GM18505 (cell line): ENCODE measurements around the gene EDN2.

Experiments used
- ATAC-seq: cut with Tn5 transposase; IDR thresholded peaks from one replicate; pipeline ENCODE4 v1.9.1; 2021; ENCODE audit not compliant: unreplicated experiment
- POLR2A ChIP-seq: IDR thresholded peaks from 4 replicates; pipeline ENCODE4 v1.6.1; 2011; ENCODE audit warnings: borderline replicate concordance; ENCODE audit not compliant: insufficient read depth, insufficient read length; ENCODE audit errors: extremely low read depth

EDN2 gene

GRCh38 chr1:41448821-41449220 lies 35.7 kb downstream of the EDN2 start:
- no peak for TF ChIP-seq POLR2A
- no peak for ATAC-seq

DNA sequence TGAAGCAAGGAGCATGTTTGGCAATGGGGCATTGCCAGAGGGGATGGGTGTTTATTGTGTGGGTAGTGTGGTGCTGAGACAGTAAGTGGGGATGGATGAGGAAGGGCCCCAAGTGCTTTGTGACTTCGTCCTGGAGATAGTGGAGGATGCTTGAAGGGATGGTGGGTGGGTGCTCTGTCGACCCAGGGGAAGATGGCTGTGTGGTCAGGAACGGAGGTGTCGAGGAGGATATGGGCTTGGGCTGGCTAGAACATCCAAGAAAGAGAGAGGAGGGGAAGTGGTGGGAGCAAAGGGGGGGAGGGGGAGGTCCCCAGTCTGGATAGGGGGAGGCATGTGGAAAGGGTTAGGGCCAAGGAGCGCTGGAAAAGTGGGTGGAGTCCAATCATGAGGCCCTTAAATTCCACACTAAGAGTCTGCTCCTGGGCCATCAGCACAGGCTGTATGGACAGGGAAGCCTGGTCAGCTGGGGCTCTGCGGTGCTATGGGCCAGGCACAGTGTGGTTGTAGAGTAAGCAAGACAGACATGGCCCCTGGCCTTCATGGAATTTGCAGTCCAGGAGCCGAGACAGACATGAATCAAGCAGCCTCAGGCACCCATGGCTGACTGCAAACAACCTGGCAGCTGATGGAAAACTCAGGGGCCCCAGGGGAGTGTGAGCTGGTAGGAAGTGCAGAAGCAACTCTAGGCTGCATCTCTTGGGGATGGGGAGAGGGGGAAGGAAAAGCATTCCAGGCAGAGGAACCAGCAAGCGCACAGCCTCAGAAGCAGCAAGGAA lies 36.3 kb downstream of the EDN2 start:
- ATAC-seq, result no peak
- TF ChIP-seq POLR2A, result no peak

GRCh38 chr1:41446851-41447610 lies 37.5 kb downstream of the EDN2 start:
- TF ChIP-seq POLR2A, result no peak

GRCh38 chr1:41444785-41445184 lies 39.7 kb downstream of the EDN2 start:
- no peak for TF ChIP-seq POLR2A
- ATAC-seq, result no peak

More at GRCh38 chr1:41446851-41447610, 37.5 kb downstream of the EDN2 start:
- ATAC-seq, result no peak

- no peak for ATAC-seq
- TF ChIP-seq POLR2A, result no peak
These were observed 40.2 kb downstream of the EDN2 start for GRCh38 chr1:41444246-41444645.

GRCh38 chr1:41442697-41443251 lies 41.7 kb downstream of the EDN2 start:
- TF ChIP-seq POLR2A, result no peak
- no peak for ATAC-seq

- ATAC-seq, result no peak
- no peak for TF ChIP-seq POLR2A
These were observed 44.0 kb downstream of the EDN2 start for GRCh38 chr1:41440321-41441085.

GRCh38 chr1:41439234-41439633 lies 45.2 kb downstream of the EDN2 start:
- ATAC-seq, result no peak
- no peak for TF ChIP-seq POLR2A

DNA sequence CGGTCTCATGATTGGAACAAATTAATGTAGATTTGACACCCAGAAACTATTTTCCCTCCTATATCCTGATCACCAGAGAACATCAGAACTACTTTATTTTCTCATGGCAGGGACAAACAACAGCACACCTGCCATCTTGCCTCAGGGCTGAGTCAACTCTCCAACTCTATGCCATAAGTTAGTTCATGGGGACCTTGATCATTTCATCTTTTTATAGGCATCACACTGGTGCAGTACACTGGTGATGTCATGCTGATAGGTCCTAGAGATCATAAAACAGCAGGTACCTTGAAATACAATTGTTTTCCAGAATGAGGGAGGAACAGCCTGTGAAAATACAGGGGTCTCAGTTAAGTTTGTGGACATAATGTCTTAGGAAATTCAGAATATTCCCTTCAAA lies 45.8 kb downstream of the EDN2 start:
- no peak for TF ChIP-seq POLR2A
- ATAC-seq, result no peak

DNA sequence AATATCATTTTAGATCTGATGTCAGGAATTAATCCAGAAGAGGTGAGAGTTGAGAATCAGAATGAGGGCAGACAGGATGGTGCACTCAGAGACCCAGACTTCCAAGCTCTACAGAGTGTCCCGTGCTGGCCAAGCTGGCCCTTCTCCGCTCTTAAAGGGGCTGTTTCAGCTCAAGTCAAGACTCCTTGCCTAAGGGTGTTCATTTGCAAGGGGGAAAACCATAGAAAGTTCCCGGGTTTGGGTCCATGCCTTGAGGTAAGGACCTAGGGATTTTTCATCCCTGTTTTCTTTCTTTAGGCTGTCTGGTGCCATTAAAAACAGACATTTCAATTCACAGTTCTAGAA lies 47.5 kb downstream of the EDN2 start:
- no peak for ATAC-seq
- TF ChIP-seq POLR2A, result no peak

- no peak for TF ChIP-seq POLR2A
- no peak for ATAC-seq
These were observed 48.0 kb downstream of the EDN2 start for GRCh38 chr1:41436281-41437010.

- no peak for ATAC-seq
- no peak for TF ChIP-seq POLR2A
These were observed 48.8 kb downstream of the EDN2 start for GRCh38 chr1:41435570-41436178.
